NCI-H1436 treated with DMSO at 0.1 percent for 48 hours (cell line): Measurements from ENCODE around the gene PLEKHA3.
"Not testable (repeated sequence)": the region's sequence is repeated elsewhere in the genome, so short reads cannot be mapped to it uniquely, and the experiment has no call there.

Experiments used
- DNase-seq: peaks from one replicate; lab custom pipeline; 2025; lab: John Stamatoyannopoulos, UW

The PLEKHA3 gene

GRCh38 chr2:178523596-178524134 is 43.4 kb downstream of the PLEKHA3 start:
- no peak for DNase-seq

- not testable (repeated sequence) for DNase-seq
These were observed 44.8 kb downstream of the PLEKHA3 start for GRCh38 chr2:178525010-178525409.

DNA sequence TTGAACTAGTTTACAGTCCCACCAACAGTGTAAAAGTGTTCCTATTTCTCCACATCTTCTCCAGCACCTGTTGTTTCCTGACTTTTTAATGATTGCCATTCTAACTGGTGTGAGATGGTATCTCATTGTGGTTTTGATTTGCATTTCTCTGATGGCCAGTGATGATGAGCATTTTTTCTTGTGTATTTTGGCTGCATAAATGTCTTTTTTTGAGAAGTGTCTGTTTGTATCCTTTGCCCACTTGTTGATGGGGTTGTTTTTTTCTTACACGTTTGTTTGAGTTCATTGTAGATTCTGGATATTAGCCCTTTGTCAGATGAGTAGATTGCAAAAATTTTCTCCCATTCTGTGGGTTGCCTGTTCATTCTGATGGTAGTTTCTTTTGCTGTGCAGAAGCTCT is 45.2 kb downstream of the PLEKHA3 start:
- DNase-seq = not testable (repeated sequence)

GRCh38 chr2:178526256-178526655 is 46.0 kb downstream of the PLEKHA3 start:
- no peak for DNase-seq

DNA sequence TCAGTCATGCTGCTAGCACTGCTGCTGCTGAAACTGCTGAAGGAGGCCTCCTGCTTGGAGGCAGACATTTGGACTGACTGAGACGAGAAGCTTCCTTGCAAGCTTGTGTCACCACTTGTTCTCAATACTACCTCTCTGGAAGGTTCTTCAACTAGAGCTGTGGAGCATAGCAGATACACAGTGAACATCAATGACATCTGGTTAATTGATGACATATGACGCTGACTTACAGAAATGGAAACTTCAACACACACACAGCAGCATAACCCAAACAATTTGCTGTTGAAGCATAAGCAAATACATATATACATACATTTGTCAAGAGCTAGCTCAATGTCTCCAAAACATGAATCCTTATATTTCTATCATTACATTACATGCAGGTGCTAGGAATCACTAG is 47.3 kb downstream of the PLEKHA3 start:
- no peak for DNase-seq

- DNase-seq = no peak
These were observed 48.4 kb downstream of the PLEKHA3 start for GRCh38 chr2:178528647-178529046.

DNA sequence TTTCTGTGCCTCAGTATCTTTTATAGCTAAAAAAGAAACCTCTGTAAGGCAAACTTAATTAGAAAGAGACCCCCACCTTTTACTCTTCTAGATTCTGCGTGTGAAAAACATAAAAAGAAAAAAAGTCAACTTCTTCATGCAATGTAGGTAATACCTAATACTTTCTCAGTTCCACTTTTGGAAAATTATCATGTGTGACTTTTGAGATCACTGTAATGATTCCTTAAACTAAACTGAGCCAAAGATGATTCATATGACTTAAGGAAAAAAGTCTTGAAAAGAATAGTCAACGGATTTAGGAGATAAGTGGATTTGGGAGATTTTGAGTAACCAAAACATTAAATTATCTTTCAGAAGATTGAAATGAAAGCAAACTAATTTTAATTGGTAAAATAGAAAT is 48.9 kb downstream of the PLEKHA3 start:
- DNase-seq = no peak

- no peak for DNase-seq
These were observed 49.9 kb downstream of the PLEKHA3 start for GRCh38 chr2:178530131-178530530.

DNA sequence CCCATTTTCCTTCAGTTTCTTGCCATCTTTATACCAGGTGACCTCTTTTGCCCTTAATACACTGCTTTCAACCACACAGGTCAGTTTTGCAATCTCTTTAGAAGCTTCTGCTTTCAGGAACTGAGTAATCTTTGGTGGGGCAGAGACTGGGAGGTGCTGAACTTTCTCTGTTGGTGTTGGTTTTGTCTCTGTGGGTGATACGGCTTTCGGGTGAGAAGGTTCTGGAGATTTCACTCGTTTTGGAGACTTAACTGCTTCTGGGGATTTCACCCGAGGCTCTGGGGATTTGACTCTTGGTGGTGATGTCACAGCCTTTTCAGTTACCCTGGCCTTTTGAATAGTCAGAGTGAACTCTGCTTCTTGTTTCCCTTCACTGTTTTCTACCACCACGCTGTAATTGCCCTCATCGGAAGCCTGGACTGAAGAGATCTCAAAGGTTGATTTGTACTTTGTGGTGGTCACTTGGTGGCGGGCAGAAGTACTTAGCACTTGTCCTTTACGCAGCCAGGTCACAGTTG is 50.4 kb downstream of the PLEKHA3 start:
- DNase-seq = no peak

GRCh38 chr2:178531168-178531567 is 50.9 kb downstream of the PLEKHA3 start:
- no peak for DNase-seq

DNA sequence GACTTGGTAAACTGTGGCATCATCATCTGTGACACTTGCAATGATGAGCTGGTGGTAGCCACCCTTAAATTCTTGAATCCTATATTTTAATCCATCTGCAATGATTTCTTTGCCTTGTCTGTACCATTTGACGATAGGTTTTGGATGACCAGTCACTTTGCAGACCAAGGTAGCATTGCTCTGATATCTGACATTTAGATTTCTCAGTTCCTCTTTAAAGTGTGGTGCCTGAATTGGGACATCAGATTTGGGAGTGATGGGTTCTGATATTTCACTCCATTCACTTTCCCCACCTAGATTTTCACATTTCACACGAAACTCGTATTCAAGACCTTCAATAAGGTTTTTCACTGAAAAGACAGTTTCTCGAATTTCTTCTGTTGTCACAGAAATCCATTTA is 55.8 kb downstream of the PLEKHA3 start:
- no peak for DNase-seq

DNA sequence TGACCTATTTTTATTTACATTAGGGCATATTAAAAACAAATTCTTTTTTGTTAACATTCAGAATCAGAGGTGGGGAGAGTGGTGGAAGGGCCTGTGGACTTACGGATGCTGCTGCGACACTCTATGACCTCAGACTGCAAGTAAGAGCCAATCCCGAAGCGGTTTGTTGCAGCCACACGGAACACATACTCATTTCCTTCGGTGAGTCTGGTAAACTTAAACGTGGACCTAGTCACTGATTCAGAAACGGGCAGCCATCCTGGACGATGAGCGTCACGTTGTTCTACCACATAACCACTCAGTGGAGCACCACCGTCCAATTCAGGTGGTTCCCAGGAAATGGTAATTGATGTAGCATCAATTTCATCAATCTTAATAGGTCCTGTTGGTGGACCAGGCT is 61.9 kb downstream of the PLEKHA3 start:
- no peak for DNase-seq

GRCh38 chr2:178542569-178542968 is 62.3 kb downstream of the PLEKHA3 start:
- DNase-seq = no peak

DNA sequence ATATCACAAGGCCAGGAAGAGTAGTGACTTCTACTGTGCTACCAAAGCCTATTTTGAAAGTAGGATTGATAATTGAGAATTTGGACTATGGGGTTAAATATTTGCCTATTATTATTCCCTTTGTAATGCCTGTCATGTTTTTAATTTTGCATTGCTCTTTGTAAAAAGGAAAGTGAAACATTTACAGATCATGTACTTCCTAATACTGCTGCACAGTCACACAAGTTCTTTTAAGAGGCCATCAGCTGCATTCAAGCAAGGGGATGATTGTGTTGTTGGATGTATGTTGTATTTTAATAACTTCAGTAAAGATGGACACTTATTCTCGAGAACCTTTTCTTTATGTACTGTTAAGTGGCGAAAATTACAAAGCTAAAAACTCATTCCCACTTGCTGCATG is 70.1 kb downstream of the PLEKHA3 start:
- no peak for DNase-seq

DNA sequence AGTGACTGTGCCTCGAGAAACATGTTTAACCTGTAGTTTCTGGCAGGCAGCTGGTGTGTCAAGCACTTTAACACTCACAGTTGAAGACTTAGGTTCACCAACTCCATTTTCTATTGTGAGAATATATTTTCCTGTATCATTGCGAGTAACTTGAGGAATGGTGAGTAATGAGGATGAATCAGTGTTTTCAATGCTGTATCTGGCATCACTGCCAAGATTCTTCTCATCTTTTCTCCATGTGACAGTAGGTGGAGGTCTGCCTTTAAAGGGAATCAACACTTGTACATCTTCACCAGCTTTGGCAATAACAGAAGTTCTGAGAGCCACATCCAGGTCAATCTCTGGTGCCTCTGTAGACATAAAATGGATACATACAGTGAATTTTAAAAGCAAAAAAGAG is 72.8 kb downstream of the PLEKHA3 start:
- no peak for DNase-seq
